Measurements from ENCODE around the gene PMS1. TPM values are rescaled to one million over a fixed set of nuclear protein-coding genes. Genes with fewer than 3 reads are reported as not detected.

Gene PMS1
- total RNA-seq, 1 experiment from 2014 or later = 18.2 TPM

Other genes starting within 250 kb of the PMS1 start
- 0.29 and 0.57 TPM in 2 replicates for gene SLC40A1, start 203.7 kb upstream of the PMS1 start, total RNA-seq (2014; rRNA removed; shearing (Covaris generic))
- gene ASNSD1, start 123.0 kb upstream of the PMS1 start, total RNA-seq (2014; rRNA removed; shearing (Covaris generic)) = 66.2 and 68.9 TPM in 2 replicates
- 2.0 and 2.4 TPM in 2 replicates for gene ANKAR, start 109.8 kb upstream of the PMS1 start, total RNA-seq (2014; rRNA removed; shearing (Covaris generic))
- gene OSGEPL1, start 21.7 kb upstream of the PMS1 start, total RNA-seq (2014; rRNA removed; shearing (Covaris generic)) = 11.5 and 14.2 TPM in 2 replicates
- gene ORMDL1, start 111 bp upstream of the PMS1 start, total RNA-seq (2014; rRNA removed; shearing (Covaris generic)) = 99.1 and 125 TPM in 2 replicates

Measured in HT1080 (cell line).